Spleen (tissue), 11 donors: ENCODE measurements around the gene AKAP5. TPM values are rescaled to one million over a fixed set of nuclear protein-coding genes. Genes with fewer than 3 reads are reported as not detected.

ENCODE experiments used
- DNase-seq: peaks from one replicate; pipeline ENCODE4 v3.0.0-alpha.2; 2020
- H3K27ac ChIP-seq, 8 donors: fragments of 200-600 bp; sonication (generic) in 7 of 8; 1 replicate in 4 of 8; 2 replicates in 4 of 8; pipeline versions ENCODE4 v1.5.0 to v1.8.0; 2016 to 2021; ENCODE audit warnings: inconsistent platforms in 4 of 8, mild to moderate bottlenecking in 4 of 8, moderate library complexity in 1 of 8
- H3K27me3 ChIP-seq, 7 donors: fragments of 200-600 bp; sonication (generic) in 6 of 7; replicated peaks in 1 of 7; 1 replicate in 4 of 7; 2 replicates in 3 of 7; pipeline versions ENCODE4 v1.5.0 to v1.8.0; 2016 to 2021; ENCODE audit warnings: inconsistent platforms in 3 of 7, mild to moderate bottlenecking in 1 of 7
- H3K36me3 ChIP-seq, 6 donors: fragments of 200-600 bp; sonication (generic) in 5 of 6; 1 replicate in 4 of 6; 2 replicates in 2 of 6; pipeline versions ENCODE4 v1.5.0 to v1.8.0; 2016 to 2021; ENCODE audit warnings: inconsistent platforms in 2 of 6
- H3K4me1 ChIP-seq, 6 donors: fragments of 200-600 bp; sonication (generic) in 5 of 6; 1 replicate in 3 of 6; 2 replicates in 3 of 6; pipeline versions ENCODE4 v1.5.0 to v1.8.0; 2016 to 2021; ENCODE audit warnings: inconsistent platforms in 3 of 6
- H3K4me3 ChIP-seq, 8 donors: fragments of 200-600 bp; sonication (generic) in 7 of 8; 1 replicate in 4 of 8; 2 replicates in 4 of 8; pipeline versions ENCODE4 v1.5.0 to v1.8.0; 2016 to 2021; ENCODE audit warnings: inconsistent platforms in 4 of 8, mild to moderate bottlenecking in 4 of 8, moderate library complexity in 2 of 8
- H3K9me3 ChIP-seq, 8 donors: fragments of 200-600 bp; sonication (generic) in 7 of 8; 1 replicate in 4 of 8; 2 replicates in 4 of 8; pipeline versions ENCODE4 v1.5.0 to v1.8.0; 2016 to 2021; ENCODE audit warnings: inconsistent platforms in 4 of 8
- POLR2A ChIP-seq, 3 donors: fragments of 450-650 bp; IDR thresholded peaks; one replicate each; pipeline ENCODE4 v1.5.1; 2017; ENCODE audit warnings: antibody characterized with exemption in 3 of 3, mild to moderate bottlenecking in 1 of 3
- POLR2AphosphoS5 ChIP-seq, 3 donors: sonication (generic); formaldehyde crosslinking; IDR thresholded peaks; one replicate each; pipeline ENCODE4 v1.5.1; 2017; ENCODE audit warnings: antibody characterized with exemption in 3 of 3
- WGBS, 5 donors: extraction: QIAGEN DNeasy Blood & Tissue Kit in 3 of 5; methylation state at CpG; one replicate each; pipeline versions ENCODE4 v1.1.5 to v1.1.7; 2013 to 2018; 5-methylcytosine and 5-hydroxymethylcytosine counted together
- intact Hi-C: fragments of 100-400 bp; cut with DNase I; formaldehyde crosslinking; loops from one replicate; pipeline ENCODE4 v1.15.0; 2023; ENCODE audit warnings: low total_unique reads
- polyA plus RNA-seq, 3 donors: library from polyadenylated mRNA; stranded (reverse); fragments of 200-250 nt; gene quantifications; one replicate each; pipeline ENCODE4 v1.2.1, GENCODE V29; 2013
- total RNA-seq, 7 donors: library from RNA; depleted of rRNA in 3 of 7; stranded (reverse); fragments of >200 nt in 3 of 7; fragmentation: NEBNext Ultra II Directional in 4 of 7; extraction: Animal tissue kit (Norgen Biotek cat#: 25700) in 4 of 7; gene quantifications; one replicate each; pipeline versions ENCODE4 v1.1.0 to v1.2.1, GENCODE V29; 2016 to 2021
- TF ChIP-seq, protein P1 (sequence below), 11 experiments: fragments of 200-600 bp in 7 of 11; fragments of 450-650 bp in 4 of 11; sonication (generic) in 4 of 11; IDR thresholded peaks in 8 of 11; conservative IDR thresholded peaks in 3 of 11; 1 replicate in 7 of 11; 2 replicates in 4 of 11; pipeline versions ENCODE4 v1.4.0 to v1.8.0; 2016 to 2021; ENCODE audit warnings: antibody characterized with exemption in 11 of 11, inconsistent platforms in 4 of 11, mild to moderate bottlenecking in 1 of 11
- donor health status: healthy with polysubstance abuse.
- donor health status: DM: no; HTN: no; CAD: no; lungs with moderate emphysema.
- donor health status: DM: no; HTN: no; CAD: no.
- donor health status: Bipolar disorder and iron deficiency.
- donor health status: healthy.
- donor health status: DM: no; HTN: no; CAD: no.
- donor health status: DM: yes; HTN: yes; CAD: no.

The AKAP5 gene
- total and polyA plus RNA-seq, 10 donors, result 0.39 to 3.7 (median 1.3) TPM

DNA sequence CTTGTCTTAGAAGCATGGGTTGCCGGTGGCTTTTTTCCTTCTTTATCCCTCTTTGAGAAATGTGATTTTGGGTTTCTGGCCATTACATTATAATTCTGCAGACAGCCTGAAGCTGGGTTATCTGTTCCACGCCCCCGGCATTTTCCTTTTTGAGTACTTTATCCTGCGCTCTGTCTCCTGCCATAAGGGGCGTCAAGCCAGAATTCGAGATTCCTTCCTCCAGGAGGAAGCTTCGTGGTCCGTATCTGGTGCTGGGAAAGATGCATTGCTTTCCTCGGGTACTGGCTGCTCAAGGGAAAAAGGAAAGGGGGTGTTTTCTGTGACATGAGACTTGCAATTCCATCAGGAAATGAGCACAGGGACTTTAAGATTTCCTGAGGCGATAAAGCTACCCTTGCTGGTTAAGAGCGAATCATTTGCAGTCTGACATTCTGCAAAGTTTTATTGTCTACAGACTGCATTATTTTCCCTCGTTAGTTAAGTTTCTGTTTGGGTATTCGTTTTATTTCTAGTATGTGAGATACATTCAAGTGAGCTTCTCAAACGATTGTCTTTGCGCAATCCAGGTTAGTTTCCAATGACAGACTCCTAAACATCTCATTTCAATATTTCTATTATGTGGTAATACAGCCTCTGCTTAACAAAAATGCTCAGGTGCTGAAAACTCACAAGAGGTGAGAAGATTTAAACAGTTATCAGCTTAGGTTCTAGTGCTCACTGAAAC lies 694 bp downstream of the AKAP5 start:
- DNase-seq, result no peak
- intact Hi-C loops, result no loop called here
- WGBS, 5 donors, result 9 to 13% (median 10%) methylated on average over 15 of the region's 15 CpGs
- Histone ChIP-seq H3K36me3 (no peaks in the 10 kb centered on the region), H3K4me1 (peaks cover 5 to 49% (median 29%) of the 10 kb centered on the region in 6 donors), H3K4me3 (peak overlapping the region; percentile 42 to 88 (median 60)), H3K27ac (peak overlapping the region in 7 of 8 donors; percentile 24 to 80 (median 60)), H3K27me3 (peaks cover 0 to 15% (median 0%) of the 10 kb centered on the region in 7 donors), H3K9me3 (no peaks in the 10 kb centered on the region)
- TF ChIP-seq POLR2A (IDR thresholded peaks at IDR 0.05), result no peak
- TF ChIP-seq, protein P1, sequence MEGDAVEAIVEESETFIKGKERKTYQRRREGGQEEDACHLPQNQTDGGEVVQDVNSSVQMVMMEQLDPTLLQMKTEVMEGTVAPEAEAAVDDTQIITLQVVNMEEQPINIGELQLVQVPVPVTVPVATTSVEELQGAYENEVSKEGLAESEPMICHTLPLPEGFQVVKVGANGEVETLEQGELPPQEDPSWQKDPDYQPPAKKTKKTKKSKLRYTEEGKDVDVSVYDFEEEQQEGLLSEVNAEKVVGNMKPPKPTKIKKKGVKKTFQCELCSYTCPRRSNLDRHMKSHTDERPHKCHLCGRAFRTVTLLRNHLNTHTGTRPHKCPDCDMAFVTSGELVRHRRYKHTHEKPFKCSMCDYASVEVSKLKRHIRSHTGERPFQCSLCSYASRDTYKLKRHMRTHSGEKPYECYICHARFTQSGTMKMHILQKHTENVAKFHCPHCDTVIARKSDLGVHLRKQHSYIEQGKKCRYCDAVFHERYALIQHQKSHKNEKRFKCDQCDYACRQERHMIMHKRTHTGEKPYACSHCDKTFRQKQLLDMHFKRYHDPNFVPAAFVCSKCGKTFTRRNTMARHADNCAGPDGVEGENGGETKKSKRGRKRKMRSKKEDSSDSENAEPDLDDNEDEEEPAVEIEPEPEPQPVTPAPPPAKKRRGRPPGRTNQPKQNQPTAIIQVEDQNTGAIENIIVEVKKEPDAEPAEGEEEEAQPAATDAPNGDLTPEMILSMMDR (IDR thresholded peaks at IDR 0.05 in 8 of 11, conservative IDR thresholded peaks at IDR 0.05 in 3 of 11), result no peak

DNA sequence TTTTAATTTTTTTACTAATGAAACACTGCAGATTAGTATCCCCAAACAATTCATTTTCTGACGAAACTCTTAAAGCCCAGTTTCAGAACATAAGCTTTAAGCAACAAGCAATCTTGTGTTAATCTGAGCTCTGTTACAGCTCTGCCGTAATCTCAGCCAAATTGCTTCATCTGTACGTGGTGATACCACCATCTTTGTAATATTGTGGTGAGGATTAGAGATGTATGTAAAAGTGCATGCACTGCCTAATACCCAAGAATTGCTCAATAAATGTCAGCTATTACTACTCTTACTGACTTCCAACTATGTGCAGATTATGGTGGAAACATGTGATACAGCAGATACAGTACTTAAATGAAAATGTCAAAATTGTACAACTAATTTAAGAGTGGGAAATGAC lies 1.8 kb downstream of the AKAP5 start:
- WGBS, 5 donors, result 46 to 84% (median 67%) methylated on average over 3 of the region's 3 CpGs
- peaks cover 0 to 15% (median 0%) of the 10 kb centered on the region in 7 donors for H3K27me3 ChIP-seq
- DNase-seq, result no peak
- TF ChIP-seq POLR2AphosphoS5 (IDR thresholded peaks at IDR 0.05) (no peak), POLR2A (IDR thresholded peaks at IDR 0.05) (no peak)
- TF ChIP-seq, protein P1 (IDR thresholded peaks at IDR 0.05 in 8 of 11, conservative IDR thresholded peaks at IDR 0.05 in 3 of 11), result no peak
- intact Hi-C loops, result no loop called here
- H3K9me3 ChIP-seq, result no peaks in the 10 kb centered on the region
- no peak overlapping the region for H3K4me3 ChIP-seq
- H3K4me1 ChIP-seq, result peaks cover 5 to 49% (median 29%) of the 10 kb centered on the region in 6 donors
- no peaks in the 10 kb centered on the region for H3K36me3 ChIP-seq
- H3K27ac ChIP-seq, result peak overlapping the region in 1 of 8 donors; percentile 42

DNA sequence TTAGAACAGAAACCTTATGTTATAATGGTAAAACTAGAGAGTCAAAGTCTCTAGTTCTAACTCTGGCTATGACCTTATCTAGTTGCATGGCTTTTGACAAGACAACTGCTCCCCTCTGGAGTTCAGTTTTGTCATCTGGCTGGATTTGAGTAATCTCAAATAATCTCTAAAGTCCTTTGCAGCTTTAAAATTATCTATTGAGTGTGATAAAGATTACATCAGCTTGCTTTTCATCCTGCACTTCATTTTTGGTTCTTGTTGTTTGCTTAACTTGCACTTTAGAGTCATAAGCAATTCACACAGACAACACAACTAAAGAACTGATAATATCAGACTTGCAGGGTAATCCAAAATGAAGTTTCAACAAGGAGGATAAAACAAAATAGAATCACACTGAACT lies 2.3 kb downstream of the AKAP5 start:
- intact Hi-C loops, result no loop called here
- Histone ChIP-seq H3K27ac (peak overlapping the region in 1 of 8 donors; percentile 42), H3K36me3 (no peaks in the 10 kb centered on the region), H3K9me3 (no peaks in the 10 kb centered on the region), H3K27me3 (peaks cover 0 to 15% (median 0%) of the 10 kb centered on the region in 7 donors), H3K4me1 (peaks cover 5 to 49% (median 29%) of the 10 kb centered on the region in 6 donors), H3K4me3 (no peak overlapping the region)
- DNase-seq, result no peak
- TF ChIP-seq, protein P1 (IDR thresholded peaks at IDR 0.05 in 8 of 11, conservative IDR thresholded peaks at IDR 0.05 in 3 of 11), result no peak
- no peak for TF ChIP-seq POLR2A (IDR thresholded peaks at IDR 0.05)
- TF ChIP-seq POLR2AphosphoS5 (IDR thresholded peaks at IDR 0.05), result no peak

DNA sequence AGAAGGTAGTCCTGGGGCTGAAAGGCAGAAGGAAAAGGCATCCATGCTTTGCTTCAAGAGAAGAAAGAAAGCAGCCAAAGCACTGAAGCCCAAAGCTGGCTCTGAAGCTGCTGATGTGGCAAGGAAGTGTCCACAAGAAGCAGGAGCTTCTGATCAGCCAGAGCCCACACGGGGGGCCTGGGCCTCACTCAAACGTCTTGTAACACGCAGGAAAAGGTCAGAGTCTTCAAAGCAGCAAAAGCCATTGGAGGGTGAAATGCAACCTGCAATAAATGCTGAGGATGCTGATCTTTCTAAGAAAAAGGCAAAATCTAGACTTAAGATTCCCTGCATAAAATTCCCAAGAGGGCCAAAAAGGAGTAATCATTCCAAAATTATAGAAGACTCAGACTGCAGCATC lies 3.2 kb downstream of the AKAP5 start:
- 62 to 77% (median 69%) methylated on average over 3 of the region's 3 CpGs for WGBS, 5 donors
- peaks cover 0 to 15% (median 0%) of the 10 kb centered on the region in 7 donors for H3K27me3 ChIP-seq
- no peaks in the 10 kb centered on the region for H3K36me3 ChIP-seq
- H3K27ac ChIP-seq, result peak overlapping the region in 1 of 8 donors; percentile 7
- no peaks in the 10 kb centered on the region for H3K9me3 ChIP-seq
- no peak for DNase-seq
- H3K4me3 ChIP-seq, result no peak overlapping the region
- intact Hi-C loops, result no loop called here
- peaks cover 5 to 49% (median 29%) of the 10 kb centered on the region in 6 donors for H3K4me1 ChIP-seq
- TF ChIP-seq POLR2A (IDR thresholded peaks at IDR 0.05) (no peak), POLR2AphosphoS5 (IDR thresholded peaks at IDR 0.05) (no peak)
- TF ChIP-seq, protein P1 (IDR thresholded peaks at IDR 0.05 in 8 of 11, conservative IDR thresholded peaks at IDR 0.05 in 3 of 11), result no peak
